ENCODE data around the gene APBB2.

The APBB2 gene

DNA sequence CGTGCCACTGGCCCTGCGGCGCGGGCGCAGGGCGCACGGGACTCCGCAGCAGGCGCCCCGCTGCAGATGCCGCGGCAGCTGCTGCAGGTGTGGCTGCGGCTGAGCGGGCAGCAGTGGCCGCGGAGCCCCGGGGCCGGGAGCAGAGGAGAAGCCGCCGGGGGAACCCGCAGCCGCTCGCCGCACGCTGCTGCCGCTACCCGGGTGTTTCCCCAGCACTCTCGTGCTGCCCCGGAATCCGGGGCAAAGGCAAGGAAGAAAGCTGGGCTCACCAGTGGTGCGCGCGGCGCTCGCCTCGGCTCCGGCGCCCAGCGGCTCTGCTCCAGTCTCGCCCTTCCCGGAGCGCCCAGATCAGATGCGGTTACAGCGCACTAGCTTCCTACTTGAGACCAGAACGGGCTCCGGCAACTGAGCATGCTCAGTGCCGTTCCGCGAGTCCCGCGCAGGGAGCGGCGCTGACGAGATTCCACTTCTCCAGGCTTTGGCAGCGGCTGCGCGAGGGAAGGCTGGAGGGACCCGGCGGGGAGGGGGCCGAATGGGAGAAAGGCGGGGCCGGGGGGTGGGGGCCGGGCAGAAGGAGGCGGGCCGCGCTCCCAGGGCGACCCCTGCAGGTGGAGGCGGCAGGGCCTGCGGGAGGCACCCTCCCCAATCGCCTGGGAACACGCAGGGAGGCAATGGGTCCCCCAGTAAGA lies at the start of gene APBB2:
TSS of gene APBB2 (minus strand) at position 407 of the 689 bp plus-strand sequence. CDS start 181,288 bp downstream, outside the sequence.
- peak; percentile 27 for DNase-seq (ENCODE audit: low read depth)

DNA sequence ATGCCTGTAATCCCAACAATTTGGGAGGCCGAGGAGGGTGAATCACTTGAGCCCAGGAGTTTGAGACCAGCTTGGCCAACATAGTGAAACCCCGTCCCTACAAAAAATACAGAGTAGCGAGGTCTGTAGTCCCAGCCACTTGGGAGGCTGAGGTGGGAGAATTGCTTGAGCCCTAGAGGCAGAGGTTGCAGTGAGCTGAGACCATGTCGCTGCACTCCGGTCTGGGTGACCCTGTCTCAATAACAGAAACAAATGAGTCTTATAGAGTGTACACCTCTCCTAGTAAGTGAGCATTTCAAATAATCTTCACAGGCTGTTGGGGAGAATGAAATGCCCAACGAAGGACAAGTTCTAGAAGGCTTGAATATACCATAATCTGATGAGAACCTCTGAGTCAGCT lies 47.9 kb upstream of the APBB2 start:
- no peak for DNase-seq (ENCODE audit: low read depth)

DNA sequence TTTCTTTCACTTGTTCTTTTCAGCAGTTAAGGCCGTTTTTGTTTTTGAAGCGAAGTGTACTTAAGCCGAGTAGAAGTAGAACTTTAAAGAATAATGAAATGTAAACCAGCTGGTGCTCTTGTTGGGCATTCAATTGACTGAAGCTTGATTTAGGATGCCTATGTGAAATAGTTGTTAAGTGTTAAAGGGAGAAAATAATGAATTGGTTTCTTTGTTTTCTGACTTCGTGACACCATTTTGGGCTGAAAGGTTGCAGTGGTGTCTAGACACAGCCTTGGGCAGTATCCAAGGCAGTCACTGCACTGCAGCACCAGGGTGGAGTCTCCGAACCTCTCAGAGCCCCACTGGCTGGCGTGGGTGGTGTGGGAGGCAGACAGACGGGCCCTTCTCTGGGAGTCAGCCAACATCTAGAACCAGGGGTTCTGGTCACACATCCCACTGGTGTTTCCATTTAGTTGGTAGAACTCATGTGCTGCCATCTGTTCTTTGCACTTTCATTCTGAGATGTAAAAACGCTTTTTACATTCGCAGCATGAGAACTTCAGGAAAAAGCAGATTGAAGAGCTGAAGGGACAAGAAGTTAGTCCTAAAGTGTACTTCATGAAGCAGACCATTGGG lies 45.9 kb upstream of the APBB2 start:
- DNase-seq (ENCODE audit: low read depth) = no peak

DNA sequence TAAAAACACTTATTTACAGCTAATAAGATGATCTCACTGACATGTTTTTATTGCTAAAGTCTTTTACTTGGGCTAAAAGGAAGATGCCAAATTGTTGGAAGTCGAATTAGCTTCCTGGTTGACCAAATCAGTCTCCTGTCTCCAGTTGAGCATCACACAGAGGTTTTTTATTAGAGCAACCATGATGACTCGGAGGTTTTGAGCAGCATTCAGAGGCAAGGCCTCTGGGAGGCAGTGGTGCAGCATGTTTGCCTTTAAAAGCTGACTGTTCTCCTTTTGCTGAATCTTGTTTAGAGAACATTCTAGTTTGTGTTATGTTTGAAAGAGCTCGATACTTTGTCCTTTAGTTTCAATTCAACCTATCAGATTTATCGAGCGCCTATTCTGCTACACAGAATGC lies 44.4 kb upstream of the APBB2 start:
- no peak for DNase-seq (ENCODE audit: low read depth)

DNA sequence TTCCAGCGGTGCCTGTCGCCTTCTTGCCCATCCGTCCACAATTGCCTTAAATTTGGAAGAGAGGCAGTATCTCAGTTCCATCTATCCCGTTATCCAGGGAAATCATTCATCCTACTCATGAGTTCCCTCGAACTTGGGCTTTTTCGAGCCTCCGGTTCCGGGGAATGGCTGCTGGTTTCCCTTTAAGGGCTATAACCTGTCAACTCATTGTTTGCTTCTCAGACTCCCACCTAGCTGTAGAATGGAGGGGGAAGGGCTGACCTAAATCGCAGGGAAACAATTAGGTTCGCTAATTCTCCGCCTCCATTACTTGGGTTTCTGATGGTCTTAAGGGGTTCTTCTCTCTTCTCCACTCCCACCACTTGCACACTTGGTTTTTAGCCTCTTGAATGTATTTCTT lies 43.6 kb upstream of the APBB2 start:
- DNase-seq (ENCODE audit: low read depth) = no peak

DNA sequence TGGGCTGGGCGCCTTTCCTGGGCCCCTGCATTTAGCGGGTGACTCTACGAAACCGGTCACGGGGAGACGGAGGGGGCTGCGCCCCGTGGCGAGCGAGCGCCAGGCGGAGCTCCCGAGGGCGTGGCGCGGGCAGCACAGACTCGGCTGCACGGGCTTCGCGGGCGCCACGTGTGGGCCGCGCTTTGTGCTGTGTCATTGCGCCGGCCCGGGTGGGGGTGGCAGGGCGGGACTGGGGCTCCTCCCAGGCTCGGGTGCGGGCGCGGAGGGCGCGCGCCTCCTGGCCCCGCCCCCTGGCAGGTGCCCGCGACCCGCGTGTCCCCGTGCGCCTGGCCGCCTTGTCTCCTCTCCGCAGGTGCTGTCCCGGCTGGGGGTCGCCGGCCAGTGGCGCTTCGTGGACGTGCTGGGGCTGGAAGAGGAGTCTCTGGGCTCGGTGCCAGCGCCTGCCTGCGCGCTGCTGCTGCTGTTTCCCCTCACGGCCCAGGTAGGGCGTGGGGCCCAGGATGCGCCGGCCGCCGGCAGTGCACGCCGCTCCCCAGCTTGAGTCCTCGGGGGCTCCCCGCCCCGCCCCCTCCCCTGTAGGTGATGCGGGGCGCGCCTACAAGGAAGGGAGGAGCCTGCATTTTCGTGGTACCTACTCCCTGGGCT lies 43.0 kb upstream of the APBB2 start:
- DNase-seq (ENCODE audit: low read depth) = peak; percentile 10

DNA sequence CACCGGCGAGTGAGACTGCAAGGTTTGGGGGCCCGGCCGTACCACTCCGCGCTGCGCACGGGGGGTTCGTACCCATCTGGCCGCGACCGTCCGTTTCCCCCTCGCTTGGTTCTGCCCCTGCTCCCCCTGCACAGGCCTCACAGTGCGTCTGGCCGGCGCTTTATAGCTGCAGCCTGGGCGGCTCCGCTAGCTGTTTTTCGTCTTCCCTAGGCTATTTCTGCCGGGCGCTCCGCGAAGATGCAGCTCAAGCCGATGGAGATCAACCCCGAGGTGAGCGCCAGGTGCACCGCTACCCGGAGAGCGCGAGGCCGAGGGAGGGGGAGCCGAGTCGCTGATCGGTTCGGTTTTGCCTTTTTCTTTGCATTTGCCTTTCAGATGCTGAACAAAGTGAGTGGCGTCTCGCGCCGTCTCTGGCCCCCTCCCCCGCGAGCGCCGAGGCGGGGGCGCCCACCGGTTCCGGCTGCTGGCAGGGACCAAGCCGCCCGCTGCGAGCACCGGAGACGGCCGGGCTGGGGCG lies 42.5 kb upstream of the APBB2 start, which contains the start of gene UCHL1:
TSS of gene UCHL1 (plus strand) at position 189 of the 517 bp plus-strand sequence. CDS start at position 238, 49 bp downstream.
- DNase-seq (ENCODE audit: low read depth) = peak; percentile 1

DNA sequence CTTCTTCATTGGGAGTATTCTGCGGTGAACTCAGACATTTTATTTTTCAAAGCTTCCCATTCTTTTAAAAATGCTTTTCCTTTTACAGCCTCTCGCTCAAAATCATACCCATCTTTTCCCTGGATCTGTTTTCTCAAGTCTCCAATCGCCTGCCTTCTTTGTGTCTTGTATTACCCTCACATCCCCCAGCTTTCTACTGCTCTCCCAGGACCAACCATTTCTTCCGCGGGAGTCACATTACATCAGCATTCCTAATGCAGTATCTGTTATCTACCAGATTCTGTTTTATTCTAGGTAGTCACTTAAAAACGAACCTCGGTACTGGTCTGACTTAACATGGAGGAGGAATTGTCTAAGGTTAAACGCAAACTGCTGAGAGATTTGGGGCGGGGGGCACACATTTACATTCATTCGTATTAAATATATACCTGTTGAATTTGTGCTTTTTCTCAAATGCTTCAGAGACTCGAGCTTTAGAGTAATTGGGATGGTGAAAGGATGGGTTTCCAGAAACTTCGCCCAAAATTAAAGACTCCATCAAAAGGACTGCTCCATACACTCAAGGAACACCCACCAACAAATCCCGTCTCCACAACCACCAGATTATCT lies 41.9 kb upstream of the APBB2 start:
- no peak for DNase-seq (ENCODE audit: low read depth)

DNA sequence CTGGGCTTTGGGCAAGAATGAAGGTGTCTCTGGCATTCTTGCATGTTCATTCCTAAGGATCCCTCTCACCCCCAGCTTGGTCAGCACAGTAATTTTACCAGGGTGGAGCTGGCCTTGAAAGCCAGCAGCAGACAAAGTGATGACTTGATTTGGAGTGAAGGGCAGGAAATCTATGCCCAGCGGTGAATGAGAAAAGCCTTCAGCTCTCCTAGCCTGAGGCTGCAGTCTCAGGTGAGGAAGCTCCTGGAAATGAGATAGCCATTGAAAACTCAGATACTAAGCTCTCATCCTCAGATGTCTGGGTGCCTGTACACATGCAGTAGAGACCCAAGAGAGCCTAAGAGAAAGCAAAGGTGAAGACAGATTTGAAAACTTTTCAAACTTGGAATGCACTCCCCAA lies 31.6 kb upstream of the APBB2 start:
- DNase-seq (ENCODE audit: low read depth) = no peak

DNA sequence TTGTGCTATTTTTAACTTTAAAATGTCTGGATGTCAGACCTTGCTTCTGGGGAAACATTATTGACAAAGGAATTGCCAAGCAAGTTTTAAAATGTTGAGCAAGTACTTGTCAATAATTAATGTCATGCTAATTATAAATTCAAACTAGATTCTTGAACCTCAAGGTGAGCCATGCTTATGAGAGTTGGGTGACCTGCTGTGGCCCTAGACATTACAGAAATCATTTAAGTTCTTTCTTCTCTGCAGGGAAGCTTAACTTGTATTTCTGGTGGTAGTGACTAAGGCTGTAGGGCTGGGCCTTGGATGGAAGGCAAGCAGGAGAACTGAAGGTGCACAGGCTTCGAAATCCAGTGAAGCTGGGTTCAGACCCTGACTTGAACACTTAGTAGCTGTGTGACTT lies 27.6 kb upstream of the APBB2 start:
- no peak for DNase-seq (ENCODE audit: low read depth)

DNA sequence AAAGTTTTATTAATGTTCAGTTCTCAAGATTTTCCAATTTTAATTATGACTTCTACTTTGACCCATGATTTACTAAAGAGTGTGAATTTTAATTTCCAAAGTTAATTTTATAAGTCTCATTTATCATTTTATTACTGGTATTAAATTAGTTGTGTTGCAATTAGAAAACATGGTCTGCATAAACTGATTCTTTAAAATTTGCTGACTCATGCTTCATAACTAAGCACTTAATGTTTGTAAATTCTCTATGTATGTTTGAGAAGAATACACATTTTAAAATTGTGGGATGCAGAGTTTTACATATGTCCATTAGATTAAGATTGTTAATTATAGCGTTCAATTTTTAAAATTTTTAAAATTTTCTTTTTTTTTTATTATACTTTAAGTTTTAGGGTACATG lies 22.2 kb upstream of the APBB2 start:
- DNase-seq (ENCODE audit: low read depth) = no peak

DNA sequence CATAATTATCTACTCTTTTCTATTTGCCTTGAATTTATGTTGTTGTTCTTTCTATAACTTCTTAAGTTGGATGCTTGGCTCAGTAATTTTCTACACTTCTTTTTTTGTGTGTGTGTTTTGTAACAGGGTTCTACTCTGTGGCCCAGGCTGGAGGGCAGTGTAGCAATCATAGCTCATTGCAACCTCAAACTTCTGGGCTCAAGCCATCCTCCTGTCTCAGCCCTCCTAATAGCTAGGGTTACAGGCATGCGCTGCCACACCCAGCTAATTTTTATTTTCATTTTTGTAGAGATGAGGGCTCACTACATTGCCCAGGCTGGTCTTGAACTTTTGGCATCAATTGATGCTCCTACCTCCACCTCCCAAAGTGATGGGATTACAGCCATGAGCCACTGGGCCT lies 21.7 kb upstream of the APBB2 start:
- DNase-seq (ENCODE audit: low read depth) = no peak

DNA sequence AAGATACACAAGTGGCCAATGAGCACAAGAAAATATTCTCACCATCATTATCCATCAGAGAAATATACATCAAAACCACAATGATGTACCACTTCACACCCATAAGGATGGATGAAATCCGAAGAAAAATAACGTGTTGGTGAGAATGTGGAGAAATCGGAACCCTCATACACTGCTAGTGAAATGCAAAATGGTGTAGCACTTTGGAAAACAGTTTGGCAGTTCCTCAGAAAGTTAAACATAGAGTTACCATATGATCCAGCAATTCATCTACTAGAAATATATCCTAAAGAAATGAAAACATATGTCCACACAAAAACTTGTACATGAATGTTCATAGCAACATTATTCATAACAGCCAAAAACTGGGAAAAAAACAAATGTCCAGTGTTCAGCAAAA lies 18.5 kb upstream of the APBB2 start:
- DNase-seq (ENCODE audit: low read depth) = no peak

DNA sequence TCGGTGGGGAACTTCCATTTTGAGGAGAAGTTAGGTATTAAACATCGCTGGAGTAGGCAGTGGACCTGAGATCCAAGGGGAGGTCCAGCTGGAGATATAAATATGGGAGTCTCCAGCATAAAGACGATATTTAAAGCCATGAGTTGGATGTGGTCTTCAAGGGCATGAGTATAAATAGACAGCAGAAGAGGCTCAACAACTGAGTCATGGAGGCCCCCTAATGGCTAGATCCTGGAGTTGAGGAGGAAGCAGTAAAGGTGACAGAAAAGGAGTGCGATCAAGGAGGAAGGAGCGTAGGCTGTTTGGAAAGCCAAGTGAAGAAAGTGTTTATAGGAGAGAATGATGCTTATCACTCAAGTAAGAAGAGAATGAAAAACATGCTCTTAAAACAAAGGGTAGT lies 18.1 kb upstream of the APBB2 start:
- DNase-seq (ENCODE audit: low read depth) = no peak

DNA sequence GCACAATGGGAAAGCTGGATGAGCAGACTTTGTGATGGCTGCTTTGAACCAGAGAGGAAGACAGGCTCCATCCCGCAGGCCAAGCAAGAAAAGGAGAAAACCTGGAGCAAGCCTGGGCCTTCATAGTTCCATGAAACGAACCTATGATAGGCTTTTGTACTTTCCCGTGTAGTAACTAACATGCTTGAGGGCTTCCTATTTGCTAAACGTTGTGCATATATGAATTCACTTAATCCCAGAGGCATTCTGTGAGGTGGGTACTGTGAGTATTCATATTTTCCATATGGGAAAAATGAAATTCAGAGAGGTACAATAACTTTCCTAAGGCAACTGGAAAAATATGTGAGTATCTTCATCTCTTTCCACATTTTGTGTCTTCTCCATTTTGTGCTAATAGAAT lies 13.6 kb upstream of the APBB2 start:
- no peak for DNase-seq (ENCODE audit: low read depth)

DNA sequence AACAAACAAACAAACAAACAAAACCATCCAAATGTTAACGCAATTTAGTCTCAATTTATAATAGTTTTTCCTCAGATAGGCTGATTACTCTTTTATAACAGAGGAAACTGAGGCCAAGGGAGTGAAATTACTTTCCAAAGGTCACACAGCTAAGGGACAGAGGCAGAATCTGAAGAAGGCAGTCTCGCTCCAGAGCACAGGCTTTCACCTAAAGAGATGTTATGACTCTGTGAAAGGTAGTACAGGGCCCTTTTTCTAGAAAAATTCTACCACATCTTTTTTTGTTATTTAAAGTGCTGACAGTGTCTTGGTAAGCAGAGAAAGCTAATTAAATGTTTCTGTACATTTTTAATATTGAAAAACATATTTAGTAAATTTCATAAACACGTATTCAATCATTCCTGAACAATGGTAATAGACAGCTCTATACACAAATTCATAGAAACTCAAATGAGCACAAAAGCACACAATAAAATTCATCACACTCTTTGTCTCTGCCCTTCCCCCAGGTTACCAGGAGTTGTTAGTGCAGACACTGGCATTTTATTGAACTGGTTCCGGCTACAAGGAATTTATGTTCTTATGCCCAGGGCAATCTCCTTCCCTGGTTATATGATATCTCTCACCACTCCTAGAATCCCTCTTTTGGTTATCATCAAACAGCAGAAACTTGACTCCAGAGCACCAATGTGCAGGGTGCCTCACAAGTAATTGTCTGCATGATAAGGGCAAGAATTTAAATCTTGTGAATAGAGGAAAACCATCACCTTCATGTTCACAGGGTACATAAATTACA lies 7.7 kb upstream of the APBB2 start:
- DNase-seq (ENCODE audit: low read depth) = no peak

DNA sequence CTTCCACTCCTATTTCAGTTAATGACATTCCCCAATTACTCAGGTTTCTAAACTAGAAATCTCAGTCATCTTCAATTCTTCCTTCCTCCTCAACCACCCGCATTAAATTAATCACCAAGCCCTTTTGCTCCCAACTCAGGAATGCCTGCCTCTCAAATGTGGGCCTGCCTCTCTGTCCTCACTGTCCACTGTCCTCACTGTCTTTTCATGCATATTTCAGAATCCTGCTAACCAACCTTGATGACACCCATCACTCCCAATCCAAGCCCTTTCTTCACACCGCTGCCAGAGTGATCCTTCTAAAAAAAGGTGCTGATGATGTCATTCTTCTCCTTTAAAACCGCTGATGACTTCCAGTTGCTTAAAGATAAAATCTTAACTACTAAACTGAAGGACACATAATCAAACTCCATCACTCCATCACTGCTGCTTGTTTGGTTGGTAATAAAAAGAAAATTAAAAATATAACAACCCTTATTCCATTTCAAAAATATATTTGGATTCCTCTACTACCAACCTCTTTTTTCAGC lies 5.1 kb upstream of the APBB2 start:
- no peak for DNase-seq (ENCODE audit: low read depth)

DNA sequence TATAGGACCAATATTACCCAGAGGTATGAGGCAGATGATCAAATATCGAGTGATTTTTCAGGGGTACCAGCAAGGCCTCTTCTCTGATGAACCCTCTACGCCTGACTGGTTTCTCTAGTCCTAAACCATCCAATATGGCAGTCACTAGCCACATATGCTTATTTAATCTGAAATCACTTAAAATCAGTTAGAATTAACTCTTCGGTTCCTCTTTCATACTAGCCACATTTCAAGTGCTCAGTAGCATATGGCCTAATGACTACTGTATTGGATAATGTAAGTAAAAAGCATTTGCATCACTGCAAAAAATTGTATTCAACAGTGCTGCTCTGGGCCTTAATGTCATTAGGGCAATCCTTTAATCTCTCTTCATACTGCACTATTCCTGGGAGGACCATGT lies 4.4 kb upstream of the APBB2 start:
- no peak for DNase-seq (ENCODE audit: low read depth)

DNA sequence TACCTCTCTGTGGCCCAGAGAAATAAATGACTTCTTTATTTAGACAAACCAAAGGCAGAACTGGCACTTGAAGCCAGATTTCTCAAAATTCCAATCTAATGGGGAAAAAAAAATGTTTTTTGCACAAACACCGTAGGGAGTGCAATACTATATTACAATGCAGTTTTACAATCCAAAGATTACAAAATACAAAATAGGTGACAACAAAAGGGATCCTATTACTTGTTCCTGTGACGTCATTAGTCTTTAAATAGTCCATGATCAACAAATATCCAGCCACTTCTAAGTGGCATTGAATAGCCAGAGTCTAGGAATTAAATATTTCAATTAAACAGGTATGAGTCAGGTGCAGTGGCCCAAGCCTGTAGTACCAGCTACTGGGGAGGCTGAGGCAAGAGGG lies 3.0 kb upstream of the APBB2 start:
- no peak for DNase-seq (ENCODE audit: low read depth)

DNA sequence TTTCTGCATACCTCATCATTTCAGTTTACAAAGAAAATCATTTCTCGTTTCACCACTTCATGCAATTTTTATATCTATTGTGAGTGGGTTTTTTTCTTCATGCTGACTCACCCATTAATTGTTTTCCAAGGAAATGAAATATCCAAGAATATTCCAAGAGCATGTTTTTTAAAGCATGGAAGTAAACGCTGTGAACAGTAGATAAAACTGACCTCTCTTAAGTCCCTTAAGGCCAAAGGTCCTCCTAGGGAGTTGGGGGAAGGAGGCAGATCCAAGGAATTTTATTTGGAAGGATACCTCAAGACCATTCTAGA lies 2.6 kb upstream of the APBB2 start:
- DNase-seq (ENCODE audit: low read depth) = no peak

DNA sequence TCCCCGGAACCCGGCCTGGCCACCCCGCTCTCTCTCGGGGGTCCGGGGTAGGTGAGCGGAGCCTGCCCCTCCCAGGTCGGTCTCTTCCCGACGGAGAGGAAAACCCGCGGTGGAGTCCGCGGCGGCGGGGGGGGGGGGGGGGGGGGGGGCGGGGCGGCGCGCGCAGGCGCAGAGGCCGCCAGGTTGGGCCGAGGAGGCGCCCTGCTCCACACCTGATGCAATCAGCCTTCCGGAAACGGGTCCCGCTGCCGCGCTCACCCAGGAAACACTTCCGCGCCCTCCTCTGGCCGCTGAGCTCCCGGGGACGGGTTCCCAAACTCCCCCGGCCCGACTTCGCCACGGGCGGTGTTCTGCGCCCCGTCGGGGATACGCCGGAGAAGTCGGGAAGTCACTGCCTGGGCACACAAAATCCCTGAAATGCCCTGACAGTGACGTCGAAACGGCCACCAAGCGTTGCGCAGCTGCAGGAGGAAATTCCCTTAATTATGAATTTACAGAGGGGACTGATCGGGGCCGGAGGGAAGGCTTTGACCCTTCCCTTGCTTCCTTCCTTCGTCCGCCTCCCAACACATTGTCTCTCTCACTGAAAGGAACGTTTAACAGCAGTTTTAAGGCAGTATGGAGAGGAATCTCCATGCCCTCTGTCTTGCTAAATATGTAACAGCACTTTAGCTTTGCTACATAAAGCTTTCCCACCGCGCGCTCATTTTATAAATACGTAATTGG lies 2.1 kb upstream of the APBB2 start:
- DNase-seq (ENCODE audit: low read depth) = peak; percentile 40

Data from activated T-cell treated with anti-CD3 and anti-CD28 coated beads for 24 hours (primary cell).